ENCODE measurements around the gene CARMIL1.

CARMIL1 gene

DNA sequence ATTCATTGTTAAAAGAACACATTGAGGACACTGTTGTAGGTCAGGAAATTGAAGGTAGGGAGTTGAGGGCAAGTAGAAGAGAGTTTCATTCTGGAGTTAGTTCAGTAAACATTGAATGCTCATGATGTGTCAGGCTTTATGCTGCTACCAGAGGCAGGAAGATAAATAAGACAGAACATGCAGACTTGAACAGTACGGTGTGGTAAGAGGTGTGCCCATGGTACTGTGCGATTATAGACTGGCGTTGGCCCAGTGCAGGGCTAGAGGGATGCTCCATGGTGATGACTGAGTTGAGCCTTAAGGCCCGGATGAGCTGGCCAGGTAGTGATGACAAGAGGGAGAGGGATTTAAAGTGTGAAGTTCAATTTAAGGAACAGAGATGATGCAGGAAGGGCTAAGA lies 50.8 kb downstream of the CARMIL1 start:
- Histone ChIP-seq H3K79me2 (ENCODE audit: insufficient read depth, low read depth) (0 out of 2 replicates have a peak, but pooled peaks cover 5% of the 10 kb centered on the region), H3K9ac (no peak overlapping the region), H3K36me3 (ENCODE audit: insufficient read depth) (no peaks in the 10 kb centered on the region), H3K4me1 (ENCODE audit: low read depth, poor library complexity, severe bottlenecking) (peaks cover 12% of the 10 kb centered on the region), H3K4me3 (IDR thresholded peaks at IDR 0.05; ENCODE audit: insufficient read depth, low read depth, low read length) (no peak overlapping the region), H3K27ac (no peak overlapping the region), H3K4me2 (no peak overlapping the region), H2AFZ (ENCODE audit: low read depth) (no peak overlapping the region), H3K27me3 (ENCODE audit: insufficient read depth, low read depth) (no peaks in the 10 kb centered on the region), H4K20me1 (ENCODE audit: insufficient read depth) (no peaks in the 10 kb centered on the region)
- TF ChIP-seq, protein P1, sequence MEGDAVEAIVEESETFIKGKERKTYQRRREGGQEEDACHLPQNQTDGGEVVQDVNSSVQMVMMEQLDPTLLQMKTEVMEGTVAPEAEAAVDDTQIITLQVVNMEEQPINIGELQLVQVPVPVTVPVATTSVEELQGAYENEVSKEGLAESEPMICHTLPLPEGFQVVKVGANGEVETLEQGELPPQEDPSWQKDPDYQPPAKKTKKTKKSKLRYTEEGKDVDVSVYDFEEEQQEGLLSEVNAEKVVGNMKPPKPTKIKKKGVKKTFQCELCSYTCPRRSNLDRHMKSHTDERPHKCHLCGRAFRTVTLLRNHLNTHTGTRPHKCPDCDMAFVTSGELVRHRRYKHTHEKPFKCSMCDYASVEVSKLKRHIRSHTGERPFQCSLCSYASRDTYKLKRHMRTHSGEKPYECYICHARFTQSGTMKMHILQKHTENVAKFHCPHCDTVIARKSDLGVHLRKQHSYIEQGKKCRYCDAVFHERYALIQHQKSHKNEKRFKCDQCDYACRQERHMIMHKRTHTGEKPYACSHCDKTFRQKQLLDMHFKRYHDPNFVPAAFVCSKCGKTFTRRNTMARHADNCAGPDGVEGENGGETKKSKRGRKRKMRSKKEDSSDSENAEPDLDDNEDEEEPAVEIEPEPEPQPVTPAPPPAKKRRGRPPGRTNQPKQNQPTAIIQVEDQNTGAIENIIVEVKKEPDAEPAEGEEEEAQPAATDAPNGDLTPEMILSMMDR (conservative IDR thresholded peaks at IDR 0.05; ENCODE audit: low read depth, low read length) = no peak

DNA sequence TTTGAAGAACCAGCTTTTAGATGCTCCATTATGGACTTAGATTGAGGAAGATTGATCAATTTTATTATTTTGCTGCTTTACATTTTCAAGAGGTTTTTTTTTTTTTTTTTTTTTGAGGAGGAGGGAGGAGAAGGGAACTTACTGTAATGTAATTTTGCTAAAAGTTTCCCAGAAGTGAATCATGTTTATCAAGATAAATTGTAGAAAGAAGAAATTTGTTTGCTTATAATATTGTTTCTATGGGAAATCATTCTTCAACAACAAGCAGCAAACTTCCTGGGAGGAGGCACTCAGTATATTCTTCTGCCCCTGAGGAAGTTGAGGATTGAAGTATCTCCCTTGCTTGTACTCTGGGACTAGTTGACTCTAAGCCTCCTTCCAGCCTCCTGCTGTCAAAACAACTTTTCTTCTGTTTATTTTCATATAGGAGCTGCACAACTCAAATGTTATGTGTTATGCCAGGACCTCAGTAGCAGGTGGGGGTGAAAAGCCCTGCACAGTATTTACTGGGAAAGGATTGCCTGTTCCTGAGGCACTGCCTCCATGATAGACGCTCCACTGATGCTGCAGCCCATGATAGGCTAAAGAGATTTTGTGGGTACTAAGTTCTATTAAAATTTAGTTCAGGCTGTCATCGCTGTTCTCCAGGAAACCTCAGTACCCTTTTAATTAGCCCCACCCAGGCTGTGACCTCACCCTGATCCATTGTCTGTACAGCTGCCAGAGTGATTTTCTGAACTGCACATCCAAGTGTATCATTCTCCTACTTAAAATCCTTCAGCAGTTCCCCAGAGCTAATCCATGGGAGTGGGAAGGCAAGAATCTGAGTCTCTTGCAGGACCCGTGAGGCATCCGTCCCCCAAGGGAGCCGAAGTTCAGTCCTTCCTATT lies 51.9 kb downstream of the CARMIL1 start:
- Histone ChIP-seq H3K4me1 (ENCODE audit: low read depth, poor library complexity, severe bottlenecking) (peaks cover 12% of the 10 kb centered on the region), H3K4me3 (IDR thresholded peaks at IDR 0.05; ENCODE audit: insufficient read depth, low read depth, low read length) (no peak overlapping the region), H3K4me2 (no peak overlapping the region), H4K20me1 (ENCODE audit: insufficient read depth) (no peaks in the 10 kb centered on the region), H3K36me3 (ENCODE audit: insufficient read depth) (no peaks in the 10 kb centered on the region), H3K79me2 (ENCODE audit: insufficient read depth, low read depth) (0 out of 2 replicates have a peak, but pooled peaks cover 4% of the 10 kb centered on the region), H3K27me3 (ENCODE audit: insufficient read depth, low read depth) (no peaks in the 10 kb centered on the region), H3K9ac (no peak overlapping the region), H2AFZ (ENCODE audit: low read depth) (no peak overlapping the region), H3K27ac (no peak overlapping the region)
- TF ChIP-seq, protein P1 (conservative IDR thresholded peaks at IDR 0.05; ENCODE audit: low read depth, low read length) = no peak

DNA sequence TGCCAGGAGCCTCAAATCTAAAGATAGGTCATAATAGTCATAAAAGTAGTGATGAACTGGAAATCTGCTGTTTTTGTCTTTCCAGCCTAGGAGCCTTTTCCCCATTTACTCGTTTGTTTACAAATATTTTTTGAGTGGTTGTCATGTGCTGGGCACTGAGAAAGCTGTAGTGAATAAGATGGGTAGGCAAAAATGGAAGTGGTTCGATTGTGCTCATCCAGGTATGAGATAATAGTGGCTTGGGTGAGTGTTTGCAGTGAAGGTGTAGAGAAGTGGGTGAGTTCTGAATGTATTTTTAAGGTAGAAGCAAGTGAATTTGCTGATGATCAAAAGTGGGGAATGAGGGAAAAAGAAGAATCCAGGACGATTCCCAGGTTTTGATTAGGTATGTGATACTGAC lies 53.0 kb downstream of the CARMIL1 start:
- TF ChIP-seq, protein P1 (conservative IDR thresholded peaks at IDR 0.05; ENCODE audit: low read depth, low read length) = no peak
- Histone ChIP-seq H3K79me2 (ENCODE audit: insufficient read depth, low read depth) (0 out of 2 replicates have a peak, but pooled peaks cover 10% of the 10 kb centered on the region), H3K27ac (no peak overlapping the region), H3K4me3 (IDR thresholded peaks at IDR 0.05; ENCODE audit: insufficient read depth, low read depth, low read length) (no peak overlapping the region), H4K20me1 (ENCODE audit: insufficient read depth) (no peaks in the 10 kb centered on the region), H3K9ac (no peak overlapping the region), H2AFZ (ENCODE audit: low read depth) (no peak overlapping the region), H3K36me3 (ENCODE audit: insufficient read depth) (no peaks in the 10 kb centered on the region), H3K4me2 (no peak overlapping the region), H3K4me1 (ENCODE audit: low read depth, poor library complexity, severe bottlenecking) (peaks cover 12% of the 10 kb centered on the region), H3K27me3 (ENCODE audit: insufficient read depth, low read depth) (no peaks in the 10 kb centered on the region)

DNA sequence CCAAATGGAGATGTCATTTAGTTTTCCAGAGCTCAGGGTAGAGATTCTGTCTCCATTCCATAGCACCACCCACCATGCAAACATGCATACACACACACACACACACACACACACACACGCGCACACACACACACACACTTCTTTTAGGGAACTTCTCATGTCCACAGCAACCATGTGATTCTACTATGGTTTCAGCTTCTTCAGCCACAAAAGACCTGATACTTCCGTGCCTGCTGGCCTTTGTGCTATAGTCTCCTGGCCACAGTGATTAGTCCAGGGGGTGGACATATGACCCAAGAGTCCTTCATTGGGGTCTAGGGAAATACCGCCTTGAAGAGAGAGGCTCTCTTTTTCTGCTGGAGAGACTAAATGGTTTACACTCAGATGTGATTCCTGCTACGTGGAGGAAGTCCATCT lies 53.5 kb downstream of the CARMIL1 start:
- no peak overlapping the region for H3K4me2 ChIP-seq
- no peak overlapping the region for H3K27ac ChIP-seq
- H3K27me3 ChIP-seq (ENCODE audit: insufficient read depth, low read depth) = no peaks in the 10 kb centered on the region
- TF ChIP-seq, protein P1 (conservative IDR thresholded peaks at IDR 0.05; ENCODE audit: low read depth, low read length) = no peak
- H3K9ac ChIP-seq = no peak overlapping the region
- H3K79me2 ChIP-seq (ENCODE audit: insufficient read depth, low read depth) = 0 out of 2 replicates have a peak, but pooled peaks cover 15% of the 10 kb centered on the region
- H3K4me1 ChIP-seq (ENCODE audit: low read depth, poor library complexity, severe bottlenecking) = peaks cover 12% of the 10 kb centered on the region
- H4K20me1 ChIP-seq (ENCODE audit: insufficient read depth) = no peaks in the 10 kb centered on the region
- no peaks in the 10 kb centered on the region for H3K36me3 ChIP-seq (ENCODE audit: insufficient read depth)
- no peak overlapping the region for H3K4me3 ChIP-seq (IDR thresholded peaks at IDR 0.05; ENCODE audit: insufficient read depth, low read depth, low read length)
- H2AFZ ChIP-seq (ENCODE audit: low read depth) = no peak overlapping the region

Data from KMS-11 (cell line).